HEK293T (cell line): ENCODE results near the gene CTTNBP2.
A peak's percentile ranks its signal among the peaks of the same experiment; 100 is the strongest.

Source experiments
- CTCF ChIA-PET: fragments of 350-600 bp; formaldehyde crosslinking; extraction: SDS; loops from one replicate; lab custom pipeline; 2021; ENCODE audit warnings: antibody characterized with exemption, inconsistent platforms; lab: Yijun Ruan, JAX
- POLR2A ChIA-PET: fragments of 350-600 bp; formaldehyde crosslinking; extraction: SDS; loops from one replicate; lab custom pipeline; 2020; ENCODE audit warnings: antibody characterized with exemption, inconsistent platforms; lab: Yijun Ruan, JAX
- DNase-seq: peaks from one replicate; pipeline ENCODE4 v3.0.0; 2012; ENCODE audit warnings: mixed read lengths; ENCODE audit errors: extremely low spot score
- ARNT ChIP-seq: fragments of 450-650 bp; IDR thresholded peaks from 2 replicates; pipeline ENCODE4 v1.6.1; 2017; ENCODE audit warnings: mild to moderate bottlenecking
- BHLHE40 ChIP-seq: fragments of 450-650 bp; IDR thresholded peaks from 2 replicates; pipeline ENCODE4 v1.6.1; 2016; ENCODE audit warnings: mild to moderate bottlenecking, moderate library complexity, borderline replicate concordance
- CTBP1 ChIP-seq: fragments of 450-650 bp; IDR thresholded peaks from 2 replicates; pipeline ENCODE4 v1.6.1; 2016; ENCODE audit warnings: borderline replicate concordance
- ELF4 ChIP-seq: fragments of 450-650 bp; IDR thresholded peaks from 2 replicates; pipeline ENCODE4 v1.6.1; 2017; ENCODE audit warnings: antibody characterized with exemption
- FOXA1 ChIP-seq: fragments of 450-650 bp; IDR thresholded peaks from 2 replicates; pipeline ENCODE4 v1.6.1; 2016; ENCODE audit warnings: mild to moderate bottlenecking
- FOXK2 ChIP-seq: fragments of 450-650 bp; IDR thresholded peaks from 2 replicates; pipeline ENCODE4 v1.6.1; 2016; ENCODE audit warnings: mild to moderate bottlenecking
- FOXM1 ChIP-seq: fragments of 450-650 bp; IDR thresholded peaks from 2 replicates; pipeline ENCODE4 v1.6.1; 2017; ENCODE audit warnings: mild to moderate bottlenecking, borderline replicate concordance
- HDGF ChIP-seq: fragments of 450-650 bp; IDR thresholded peaks from 2 replicates; pipeline ENCODE4 v1.6.1; 2017; ENCODE audit warnings: antibody characterized with exemption, borderline replicate concordance
- L3MBTL2 ChIP-seq: fragments of 450-650 bp; conservative IDR thresholded peaks from 2 replicates; pipeline ENCODE4 v1.6.1; 2016; ENCODE audit warnings: mild to moderate bottlenecking
- LEF1 ChIP-seq: fragments of 450-650 bp; IDR thresholded peaks from 2 replicates; pipeline ENCODE4 v1.6.1; 2017; ENCODE audit warnings: mild to moderate bottlenecking, borderline replicate concordance
- NFRKB ChIP-seq: fragments of 450-650 bp; IDR thresholded peaks from 2 replicates; pipeline ENCODE4 v1.6.1; 2016; ENCODE audit warnings: mild to moderate bottlenecking, moderate library complexity
- SP1 ChIP-seq: fragments of 450-650 bp; IDR thresholded peaks from 2 replicates; pipeline ENCODE4 v1.6.1; 2017
- SUZ12 ChIP-seq: fragments of 450-650 bp; IDR thresholded peaks from 2 replicates; pipeline ENCODE4 v1.6.1; 2016; ENCODE audit warnings: mild to moderate bottlenecking
- TARDBP ChIP-seq: fragments of 450-650 bp; IDR thresholded peaks from 2 replicates; pipeline ENCODE4 v1.6.1; 2016
- ZNF384 ChIP-seq: fragments of 450-650 bp; IDR thresholded peaks from 2 replicates; pipeline ENCODE4 v1.6.1; 2016
- TF ChIP-seq, protein P1 (sequence below): fragments of 450-650 bp; IDR thresholded peaks from 2 replicates; pipeline ENCODE4 v1.6.1; 2016

CTTNBP2 gene

DNA sequence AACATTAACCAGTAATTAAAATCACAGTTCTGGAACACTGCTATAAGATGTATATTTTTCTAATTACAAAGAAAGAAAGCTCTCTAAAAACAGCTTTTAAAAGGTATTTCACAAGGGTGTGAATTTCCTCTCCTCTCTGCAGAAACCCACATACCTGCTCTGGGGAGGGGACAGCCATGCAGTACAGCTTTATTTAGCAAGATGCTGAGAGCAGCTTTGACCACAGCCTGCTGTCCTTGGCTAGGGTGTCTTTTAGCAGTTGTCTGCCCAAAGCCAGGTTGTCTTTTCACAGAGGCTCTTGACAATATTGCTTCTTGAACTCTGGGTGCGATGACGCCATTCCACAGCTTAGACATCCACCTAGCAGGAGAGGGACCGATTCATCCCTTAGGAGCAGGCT is 148.3 kb downstream of the CTTNBP2 start:
- DNase-seq, result no peak
- TF ChIP-seq ELF4, result no peak
- no peak for TF ChIP-seq NFRKB
- no peak for TF ChIP-seq FOXM1
- TF ChIP-seq BHLHE40, result no peak
- no peak for TF ChIP-seq FOXK2
- no peak for TF ChIP-seq LEF1
- POLR2A ChIA-PET, result no interaction called here
- CTCF ChIA-PET, result no interaction called here

DNA sequence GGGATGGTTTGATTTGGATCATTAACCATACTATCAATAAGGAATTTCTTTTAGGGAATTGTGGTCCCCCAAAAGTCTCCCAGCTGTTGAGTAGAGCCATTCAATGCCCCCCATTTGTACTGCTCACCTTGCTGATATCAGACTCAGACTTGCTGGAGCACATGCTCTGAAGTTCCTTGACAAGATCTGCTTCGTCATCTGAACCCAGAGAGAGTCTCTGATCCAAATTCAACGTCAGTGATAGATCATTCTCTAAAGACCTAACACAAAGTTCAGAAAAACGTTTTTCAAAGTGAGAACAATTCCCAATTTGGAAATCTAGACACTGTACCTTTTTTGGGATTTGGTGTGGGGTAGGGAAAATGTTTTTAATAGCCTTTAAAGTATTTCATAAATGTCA is 153.9 kb downstream of the CTTNBP2 start:
- ChIA-PET POLR2A (no interaction called here), CTCF (no interaction called here)
- TF ChIP-seq CTBP1 (no peak), L3MBTL2 (no peak), FOXM1 (no peak), TARDBP (no peak), SUZ12 (no peak)
- TF ChIP-seq, protein P1, sequence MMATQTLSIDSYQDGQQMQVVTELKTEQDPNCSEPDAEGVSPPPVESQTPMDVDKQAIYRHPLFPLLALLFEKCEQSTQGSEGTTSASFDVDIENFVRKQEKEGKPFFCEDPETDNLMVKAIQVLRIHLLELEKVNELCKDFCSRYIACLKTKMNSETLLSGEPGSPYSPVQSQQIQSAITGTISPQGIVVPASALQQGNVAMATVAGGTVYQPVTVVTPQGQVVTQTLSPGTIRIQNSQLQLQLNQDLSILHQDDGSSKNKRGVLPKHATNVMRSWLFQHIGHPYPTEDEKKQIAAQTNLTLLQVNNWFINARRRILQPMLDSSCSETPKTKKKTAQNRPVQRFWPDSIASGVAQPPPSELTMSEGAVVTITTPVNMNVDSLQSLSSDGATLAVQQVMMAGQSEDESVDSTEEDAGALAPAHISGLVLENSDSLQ, result no peak
- no peak for DNase-seq

DNA sequence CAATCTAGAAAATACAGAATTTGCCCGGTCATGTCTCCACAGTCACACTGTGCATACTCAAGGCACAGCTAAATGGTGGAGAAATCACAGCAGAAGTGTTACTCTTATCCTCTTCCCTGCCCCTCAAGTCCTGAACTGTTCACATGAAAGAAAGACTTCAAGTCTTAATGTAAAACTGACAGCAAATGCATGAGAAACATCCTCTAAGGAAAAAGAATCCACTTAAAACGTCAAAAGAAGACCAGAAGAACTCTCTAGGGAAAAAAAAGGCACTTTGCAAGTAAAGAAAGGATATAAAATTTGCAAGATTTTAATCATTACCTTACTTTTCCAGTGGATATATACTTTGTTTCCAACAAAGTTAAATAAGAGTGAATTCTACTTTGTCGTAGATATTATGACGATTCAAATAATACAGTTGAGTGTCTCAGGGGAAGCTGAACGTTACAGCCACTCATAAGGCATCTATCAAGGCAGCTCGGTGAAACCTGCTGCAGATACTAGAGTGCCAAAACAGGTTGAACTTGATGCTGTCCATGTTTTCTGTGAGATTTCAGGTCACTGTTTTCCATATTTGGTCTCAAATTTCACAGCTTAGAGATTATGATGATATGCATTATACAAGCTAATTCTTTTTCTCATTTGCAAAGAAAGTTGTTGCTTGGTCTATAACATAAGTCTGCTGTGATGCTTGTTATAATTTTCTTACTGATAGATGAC is 155.0 kb downstream of the CTTNBP2 start:
- ChIA-PET POLR2A (no interaction called here), CTCF (no interaction called here)
- TF ChIP-seq FOXA1 (no peak), ARNT (no peak), BHLHE40 (no peak), SUZ12 (no peak), FOXK2 (no peak), NFRKB (no peak), LEF1 (no peak)
- TF ChIP-seq, protein P1, result no peak
- no peak for DNase-seq

DNA sequence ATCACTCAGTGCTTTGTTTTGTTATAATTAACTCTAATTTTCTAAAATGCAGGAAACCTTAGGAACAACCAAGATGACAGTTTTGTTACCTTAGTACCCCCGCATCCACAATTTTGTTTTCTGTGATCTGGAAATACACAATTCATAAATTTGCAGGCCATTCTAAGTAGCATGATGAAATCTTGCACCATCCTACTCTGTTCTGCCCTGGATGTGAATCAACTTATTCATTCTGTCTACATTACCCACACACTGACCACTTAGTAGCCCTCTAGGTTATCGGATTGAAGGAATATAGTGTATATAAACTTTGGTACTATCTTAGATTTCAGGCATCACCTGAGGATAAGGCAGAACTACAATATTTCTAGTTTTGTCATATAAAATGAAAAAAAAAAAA is 155.9 kb downstream of the CTTNBP2 start:
- no peak for TF ChIP-seq LEF1
- no peak for TF ChIP-seq NFRKB
- no peak for TF ChIP-seq TARDBP
- TF ChIP-seq, protein P1, result no peak
- TF ChIP-seq SP1, result no peak
- TF ChIP-seq SUZ12, result no peak
- TF ChIP-seq FOXA1, result no peak
- TF ChIP-seq HDGF, result no peak
- no peak for TF ChIP-seq FOXK2
- no peak for TF ChIP-seq ZNF384
- TF ChIP-seq BHLHE40, result no peak
- no peak for TF ChIP-seq ARNT
- no peak for TF ChIP-seq ELF4
- POLR2A ChIA-PET, result no interaction called here
- CTCF ChIA-PET, result no interaction called here
- no peak for DNase-seq

DNA sequence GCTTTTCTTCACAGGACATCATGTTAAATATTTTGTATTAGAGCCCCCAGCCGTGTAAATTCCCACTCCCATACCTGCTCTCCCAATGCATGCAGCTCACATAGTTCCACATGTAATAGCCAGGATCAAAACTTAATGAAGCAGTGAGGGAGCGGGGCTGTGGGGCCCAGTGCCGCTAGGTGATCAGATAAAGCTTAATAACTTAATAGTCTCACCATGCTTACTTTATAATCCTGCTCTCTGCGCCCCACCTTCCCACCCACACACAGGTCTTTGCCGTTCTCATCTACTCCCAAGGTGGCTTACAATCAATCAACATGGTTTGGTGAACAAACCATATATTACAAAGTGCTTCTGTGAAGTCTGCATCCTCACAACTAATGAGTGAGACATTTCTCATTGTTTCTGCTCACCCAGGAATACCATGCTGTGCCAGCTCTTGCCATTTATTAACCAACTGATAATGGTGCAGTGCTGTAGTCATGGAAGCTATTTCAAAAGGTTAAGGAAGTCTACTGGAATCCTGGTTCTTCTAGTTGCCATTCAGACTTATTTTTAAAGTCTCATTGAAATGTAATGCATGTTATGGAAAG is 156.4 kb downstream of the CTTNBP2 start:
- TF ChIP-seq ZNF384 (no peak), ARNT (no peak), HDGF (no peak), BHLHE40 (no peak), FOXK2 (no peak), CTBP1 (no peak), LEF1 (no peak), FOXM1 (no peak), TARDBP (no peak), L3MBTL2 (no peak), FOXA1 (no peak), SUZ12 (no peak), SP1 (no peak)
- TF ChIP-seq, protein P1, result no peak
- ChIA-PET CTCF (interaction anchor here (0.6 to 0.9 kb wide), 3 partner anchors 14 to 504 kb away, joined by 3 to 5 read pairs (median 3); no protein-coding TSS in a partner anchor), POLR2A (no interaction called here)
- no peak for DNase-seq

DNA sequence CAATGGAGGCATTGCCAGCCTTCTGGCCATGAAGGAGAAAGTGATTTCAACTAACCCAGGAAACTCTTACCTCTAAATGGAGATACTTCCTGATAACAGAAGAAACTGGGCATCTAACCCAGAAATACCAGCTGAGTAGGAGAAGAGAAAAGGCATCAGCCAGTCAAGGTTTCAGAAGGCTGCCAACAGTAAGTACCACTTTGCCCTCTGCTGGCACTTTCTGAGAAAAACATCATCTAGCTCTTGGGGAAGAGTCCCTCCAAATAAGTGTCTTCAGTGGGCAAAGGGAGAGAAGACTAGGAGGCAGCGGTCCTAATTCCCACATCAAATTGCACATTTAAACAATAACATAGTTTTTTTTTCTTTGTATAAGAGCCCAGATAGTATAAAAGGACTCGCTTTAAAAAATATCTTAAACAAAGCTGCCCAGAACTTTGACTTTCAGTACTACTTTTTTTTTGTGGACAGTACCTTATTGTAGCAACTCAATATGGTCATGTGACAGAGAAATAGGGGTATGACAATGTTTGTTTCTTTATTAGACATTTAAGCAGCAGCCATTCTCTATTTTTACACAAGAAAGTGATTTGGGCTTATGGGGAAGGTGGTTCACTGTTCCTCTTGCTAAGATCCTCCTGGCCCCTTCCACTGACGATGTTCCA is 157.3 kb downstream of the CTTNBP2 start:
- peak; percentile 43 for DNase-seq
- POLR2A ChIA-PET, result no interaction called here
- TF ChIP-seq L3MBTL2 (no peak), TARDBP (no peak), HDGF (no peak), SUZ12 (no peak), ELF4 (no peak), FOXA1 (no peak), FOXM1 (no peak), SP1 (no peak), ZNF384 (no peak), BHLHE40 (no peak)
- TF ChIP-seq, protein P1, result no peak
- CTCF ChIA-PET, result interaction anchor here (0.6 to 1.0 kb wide), 6 partner anchors 15 to 503 kb away, joined by 3 to 5 read pairs (median 3); no protein-coding TSS in a partner anchor
